GM12865 (cell line): ENCODE results near the gene GATAD2B.

Experiments
- DNase-seq: peaks from one replicate; pipeline ENCODE4 v3.0.0; 2010; ENCODE audit warnings: low read depth
- H3K4me3 ChIP-seq: 2 replicates; pipeline ENCODE4 v1.5.1; 2011; ENCODE audit warnings: mild to moderate bottlenecking, low read depth, low read length, control low read depth
- CTCF ChIP-seq: IDR thresholded peaks from 2 replicates; pipeline ENCODE4 v1.5.1; 2011; ENCODE audit warnings: low read length, control low read depth, low read depth, inconsistent platforms; ENCODE audit not compliant: insufficient read depth; ENCODE audit errors: missing control alignments

GATAD2B gene

GRCh38 chr1:153764310-153764709 lies 158.5 kb downstream of the GATAD2B start:
- no peak for DNase-seq
- no peak overlapping the region for H3K4me3 ChIP-seq
- no peak for TF ChIP-seq CTCF

- no peak for DNase-seq
- no peak overlapping the region for H3K4me3 ChIP-seq
- no peak for TF ChIP-seq CTCF
These were observed 159.2 kb downstream of the GATAD2B start for GRCh38 chr1:153763365-153764225.

- no peak overlapping the region for H3K4me3 ChIP-seq
- DNase-seq = no peak
- no peak for TF ChIP-seq CTCF
These were observed 162.3 kb downstream of the GATAD2B start for GRCh38 chr1:153760440-153760839.
